Endothelial cell of umbilical vein (primary cell): ENCODE measurements around the gene SPIRE2. TPM values are rescaled to one million over a fixed set of nuclear protein-coding genes. Genes with fewer than 3 reads are reported as not detected.

Source experiments
- BruUV-seq: library from RNA; stranded (reverse); fragments of 400-500 nt; replicated peaks from 2 replicates; lab custom pipeline; 2021; lab: Mats Ljungman, UMichigan
- CTCF ChIA-PET: fragments of 300-600, 350-600 bp; sonication (Branson Sonifier 250); formaldehyde crosslinking; loops from one replicate; lab custom pipeline; 2021; ENCODE audit warnings: antibody characterized with exemption, inconsistent platforms; lab: Charles Lee
- POLR2A ChIA-PET: fragments of 300-600, 350-600 bp; sonication (Branson Sonifier 250); formaldehyde crosslinking; loops from one replicate; lab custom pipeline; 2021; ENCODE audit warnings: antibody characterized with exemption, inconsistent platforms; lab: Charles Lee
- DNase-seq: peaks from one replicate; pipeline ENCODE4 v3.0.0-alpha.2; 2011; ENCODE audit warnings: low read depth, low spot score
- FAIRE-seq: peaks from 2 replicates; lab custom pipeline; 2011; peaks lifted over from hg19 to GRCh38; lab: Jason Lieb, UNC
- H2AFZ ChIP-seq: 2 replicates; pipeline ENCODE4 v1.6.0; 2012; ENCODE audit warnings: low read depth, low read length, control low read depth, inconsistent platforms
- H3K27ac ChIP-seq: 2 replicates; pipeline ENCODE4 v1.5.1; 2011; ENCODE audit warnings: low read depth, mild to moderate bottlenecking, control low read depth, low read length, moderate library complexity; ENCODE audit not compliant: insufficient read depth
- H3K27me3 ChIP-seq, 2 experiments: 2 replicates each; pipeline versions ENCODE4 v1.6.0 to v1.6.1; 2011; ENCODE audit warnings: low read length in 2 of 2, mixed read lengths in 1 of 2; ENCODE audit not compliant: control insufficient read depth in 2 of 2, insufficient read depth in 2 of 2
- H3K36me3 ChIP-seq, 2 experiments: 2 replicates in 1 of 2; 3 replicates in 1 of 2; pipeline ENCODE4 v1.5.1; 2011; ENCODE audit warnings: low read length in 2 of 2, mild to moderate bottlenecking in 1 of 2, moderate library complexity in 1 of 2; ENCODE audit not compliant: control insufficient read depth in 2 of 2, insufficient read depth in 2 of 2; ENCODE audit errors: extremely low read depth in 1 of 2
- H3K4me1 ChIP-seq: 3 replicates; pipeline ENCODE4 v1.5.1; 2011; ENCODE audit warnings: mild to moderate bottlenecking, low read length; ENCODE audit not compliant: control insufficient read depth, insufficient read depth; ENCODE audit errors: extremely low read depth
- H3K4me2 ChIP-seq: 2 replicates; pipeline ENCODE4 v1.6.1; 2011; ENCODE audit warnings: low read length, control low read depth, mixed read lengths; ENCODE audit not compliant: insufficient read depth
- H3K4me3 ChIP-seq, 3 experiments: fragments of 200-600 bp in 1 of 3; sonication (generic), shearing (Covaris generic) in 1 of 3; replicated peaks in 1 of 3; 2 replicates each; pipeline ENCODE4 v1.5.1; 2011 to 2016; ENCODE audit warnings: control low read depth in 3 of 3, low read length in 3 of 3, mild to moderate bottlenecking in 2 of 3, inconsistent platforms in 1 of 3, low read depth in 1 of 3, moderate library complexity in 1 of 3; ENCODE audit not compliant: insufficient read depth in 1 of 3
- H3K79me2 ChIP-seq: 2 replicates; pipeline ENCODE4 v1.6.0; 2012; ENCODE audit warnings: low read length, inconsistent platforms; ENCODE audit not compliant: control insufficient read depth, insufficient read depth
- H3K9ac ChIP-seq: replicated peaks from 2 replicates; pipeline ENCODE3; 2011; ENCODE audit warnings: low read length, control low read depth; ENCODE audit not compliant: insufficient read depth; ENCODE audit errors: extremely low read depth
- H3K9me1 ChIP-seq: replicated peaks from 3 replicates; pipeline ENCODE4 v1.6.0; 2011; ENCODE audit warnings: mild to moderate bottlenecking, low read length; ENCODE audit not compliant: control insufficient read depth, insufficient read depth; ENCODE audit errors: extremely low read depth
- H3K9me3 ChIP-seq: replicated peaks from 2 replicates; pipeline ENCODE4 v1.5.1; 2012; ENCODE audit warnings: low read length, inconsistent platforms; ENCODE audit not compliant: control insufficient read depth, insufficient read depth
- H4K20me1 ChIP-seq: replicated peaks from 2 replicates; pipeline ENCODE3; 2011; ENCODE audit warnings: mild to moderate bottlenecking, low read length; ENCODE audit not compliant: control insufficient read depth, insufficient read depth; ENCODE audit errors: extremely low read depth
- CTCF ChIP-seq, 2 donors: IDR thresholded peaks; 1 replicate in 1 of 2; 2 replicates in 1 of 2; pipeline ENCODE4 v1.5.1; 2011; ENCODE audit warnings: low read length in 2 of 2, mild to moderate bottlenecking in 2 of 2, moderate library complexity in 2 of 2, control low read depth in 1 of 2, inconsistent platforms in 1 of 2, low read depth in 1 of 2; ENCODE audit not compliant: insufficient read depth in 1 of 2; ENCODE audit errors: extremely low read depth in 1 of 2
- EZH2 ChIP-seq: IDR thresholded peaks from 2 replicates; pipeline ENCODE4 v1.6.1; 2012; ENCODE audit warnings: borderline replicate concordance, low read depth, mild to moderate bottlenecking, moderate library complexity, low read length, inconsistent platforms; ENCODE audit not compliant: severe bottlenecking
- FOS ChIP-seq: IDR thresholded peaks from 2 replicates; pipeline ENCODE4 v1.6.1; 2011; ENCODE audit warnings: mild to moderate bottlenecking, low read length, moderate library complexity, borderline replicate concordance; ENCODE audit not compliant: insufficient read depth
- GATA2 ChIP-seq: IDR thresholded peaks from 2 replicates; pipeline ENCODE4 v1.7.0; 2011; ENCODE audit warnings: low read depth, mild to moderate bottlenecking, moderate library complexity, mixed read lengths, low read length; ENCODE audit not compliant: insufficient read length, insufficient read depth
- JUN ChIP-seq: IDR thresholded peaks from 2 replicates; pipeline ENCODE4 v1.6.1; 2011; ENCODE audit warnings: borderline replicate concordance, low read depth; ENCODE audit not compliant: insufficient read length, insufficient read depth
- MAX ChIP-seq: IDR thresholded peaks from 2 replicates; pipeline ENCODE4 v1.6.1; 2011; ENCODE audit not compliant: insufficient read depth, insufficient read length
- MYC ChIP-seq: IDR thresholded peaks from one replicate; pipeline ENCODE4 v1.6.1; 2011; ENCODE audit warnings: mild to moderate bottlenecking, low read depth, low read length
- POLR2A ChIP-seq: IDR thresholded peaks from 2 replicates; pipeline ENCODE4 v1.6.1; 2012; ENCODE audit warnings: low read depth, mild to moderate bottlenecking, control low read depth, low read length
- POLR2AphosphoS5 ChIP-seq: IDR thresholded peaks from 2 replicates; pipeline ENCODE4 v1.6.1; 2012; ENCODE audit warnings: low read depth, mild to moderate bottlenecking, control low read depth, low read length, moderate library complexity; ENCODE audit not compliant: insufficient read depth
- dilution Hi-C: fragments of 300-500 bp; cut with MboI; formaldehyde crosslinking; loops from one replicate; pipeline ENCODE4 v1.15.0; 2019; ENCODE audit warnings: low sequenced_read_pairs; ENCODE audit not compliant: extremely low pct_ligation_motif_present
- intact Hi-C: fragments of 100-400 bp; cut with micrococcal nuclease; formaldehyde crosslinking; loops from one replicate; pipeline ENCODE4 v1.10.0; 2022
- polyA plus RNA-seq, 4 experiments: library from polyadenylated mRNA; depleted of rRNA in 3 of 4; stranded (reverse) in 3 of 4; unstranded in 1 of 4; fragments of >200 nt; gene quantifications; 2 replicates each; pipeline versions ENCODE4 v1.2.1 to v1.2.3, GENCODE V29; 2011 to 2012; ENCODE audit warnings: missing spikeins in 1 of 4
- total RNA-seq: library from RNA; stranded (reverse); gene quantifications from 2 replicates; pipeline ENCODE4 v1.2.3, GENCODE V29; 2021

SPIRE2 gene
- total and polyA plus RNA-seq, 2 donors (not counting 3 experiments of a cell fraction or from before 2014, with no cell fraction given): 1.2 to 3.1 TPM

- dilution Hi-C loops (no loop called here), intact Hi-C loops (no loop called here)
- Histone ChIP-seq H4K20me1 (no peaks in the 10 kb centered on the region), H3K4me3 (no peak overlapping the region), H3K36me3 (no peaks in the 10 kb centered on the region), H3K4me2 (no peak overlapping the region), H3K27me3 (no peaks in the 10 kb centered on the region), H3K4me1 (no peaks in the 10 kb centered on the region), H3K9me1 (no peaks in the 10 kb centered on the region), H3K79me2 (no peaks in the 10 kb centered on the region), H2AFZ (no peak overlapping the region), H3K9ac (no peak overlapping the region), H3K27ac (no peak overlapping the region), H3K9me3 (no peaks in the 10 kb centered on the region)
- TF ChIP-seq POLR2AphosphoS5 (no peak), EZH2 (no peak), POLR2A (no peak), JUN (no peak), CTCF (IDR thresholded peaks at IDR 0.05; ENCODE audit: extremely low read depth in 1 of 2, insufficient read depth in 1 of 2, low read depth in 1 of 2, low read length in 2 of 2) (no peak), GATA2 (no peak), FOS (no peak), MYC (no peak), MAX (no peak)
- no TSS peak for BruUV-seq
- DNase-seq (no peak), FAIRE-seq (no peak)
- POLR2A ChIA-PET: no interaction called here
- CTCF ChIA-PET: no interaction called here
Observed at GRCh38 chr16:89845417-89845816, 17.1 kb downstream of the SPIRE2 start.
